NCI-H2227 (cell line): ENCODE measurements around the gene EID3.

Experiments
- DNase-seq: peaks from one replicate; lab custom pipeline; 2025; ENCODE audit not compliant: unreplicated experiment; lab: John Stamatoyannopoulos, UW

Gene EID3

GRCh38 chr12:104333692-104334255 is 30.2 kb downstream of the EID3 start:
- no peak for DNase-seq

- no peak for DNase-seq
Measured at GRCh38 chr12:104334581-104334980, 31.0 kb downstream of the EID3 start.

DNA sequence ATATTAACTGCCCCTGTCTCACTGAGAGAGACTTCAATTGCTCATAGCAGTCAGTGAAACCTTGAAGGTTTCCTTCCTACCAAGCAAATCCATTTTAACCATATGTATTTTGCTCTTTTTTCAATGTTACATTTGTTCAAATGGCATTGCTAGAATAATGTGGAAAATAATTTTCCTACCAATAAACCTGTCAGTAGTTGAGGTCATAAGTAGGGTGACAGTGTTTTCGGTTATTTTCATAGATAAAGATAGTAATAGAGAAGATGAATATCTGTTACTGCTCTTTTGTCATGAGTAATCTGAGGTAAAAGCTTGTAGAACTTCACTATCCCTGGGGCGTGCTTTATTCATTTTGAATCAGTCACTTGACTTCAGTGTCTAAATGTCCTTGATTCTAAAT is 32.6 kb downstream of the EID3 start:
- DNase-seq: no peak

DNA sequence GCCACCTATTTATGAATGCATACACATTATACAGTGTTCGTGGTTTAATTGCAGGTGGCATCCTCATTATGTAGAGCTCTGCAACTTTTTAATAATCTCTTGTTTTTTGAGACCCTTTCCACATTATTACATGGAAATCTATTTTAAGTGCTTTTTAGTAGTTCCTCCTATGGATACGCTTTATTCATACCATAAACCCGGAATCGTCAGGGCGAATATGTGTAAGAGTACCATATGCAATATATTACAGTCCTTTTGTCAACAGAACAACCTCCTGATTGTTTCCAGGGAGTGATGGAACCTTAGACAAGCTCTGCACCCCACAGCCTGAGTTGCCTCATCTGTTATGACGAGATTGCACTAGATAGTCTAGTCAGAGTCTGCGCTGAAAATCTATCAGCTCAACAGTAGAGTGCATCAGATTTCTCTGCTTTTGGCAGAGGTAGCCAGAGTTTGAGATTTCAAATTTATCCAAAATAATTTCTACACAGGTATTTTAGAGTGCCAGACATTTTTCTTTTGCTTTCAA is 33.6 kb downstream of the EID3 start:
- no peak for DNase-seq

- no peak for DNase-seq
Measured at GRCh38 chr12:104339663-104340062, 36.1 kb downstream of the EID3 start.

DNA sequence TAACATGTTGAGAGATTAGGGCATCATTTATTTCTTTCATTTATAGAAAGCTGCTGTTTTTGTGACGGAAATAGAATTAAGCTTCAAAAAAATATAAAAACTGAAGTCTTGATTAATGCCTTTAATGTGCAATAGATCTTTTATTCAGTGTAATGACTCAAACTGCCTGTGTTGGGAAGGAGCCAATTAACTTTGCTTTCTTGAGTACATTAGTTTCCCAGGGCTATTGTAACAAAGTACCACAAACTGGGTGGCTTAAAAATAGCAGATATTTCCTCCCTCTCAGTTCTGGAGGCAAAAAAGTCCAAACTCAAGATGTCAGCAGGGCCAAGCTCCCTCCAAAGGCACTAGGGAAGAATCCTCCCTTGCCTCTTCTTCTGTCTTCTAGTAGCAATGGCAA is 36.6 kb downstream of the EID3 start:
- no peak for DNase-seq

DNA sequence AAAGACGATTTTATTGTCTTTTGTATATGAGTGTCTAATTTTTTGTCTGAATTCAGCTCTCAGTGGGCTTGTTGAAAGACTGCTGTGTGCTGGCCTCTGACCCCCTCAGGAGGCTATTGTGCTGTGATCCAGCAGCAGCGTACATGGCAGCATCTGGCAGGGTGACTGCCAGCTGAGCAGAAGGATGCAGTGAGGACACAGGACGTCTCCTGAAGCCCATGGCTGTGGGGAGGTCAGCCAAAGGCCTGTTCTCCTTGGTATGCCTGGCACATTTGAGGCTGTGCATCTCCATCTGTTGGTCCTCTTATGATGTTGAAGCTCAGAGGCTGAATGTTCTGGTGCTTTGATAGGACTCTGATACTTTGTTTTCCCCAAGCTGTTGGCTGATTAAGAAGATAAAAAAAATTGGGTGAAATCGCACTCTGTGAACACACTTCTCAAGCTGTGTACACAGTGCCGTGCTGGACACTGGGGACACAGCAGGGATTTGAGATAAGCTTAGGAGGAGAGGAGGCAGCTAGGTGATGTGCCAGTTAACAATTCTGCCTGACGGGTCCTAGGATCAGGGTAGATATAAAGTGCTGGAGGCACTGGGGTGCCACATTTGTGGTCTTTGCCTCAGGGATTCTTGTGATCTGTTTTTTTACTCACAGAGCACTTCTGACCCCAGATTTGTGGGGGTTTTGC is 37.5 kb downstream of the EID3 start:
- DNase-seq: no peak

GRCh38 chr12:104342147-104342546 is 38.6 kb downstream of the EID3 start:
- DNase-seq: no peak

- DNase-seq: no peak
Measured at GRCh38 chr12:104342635-104343249, 39.2 kb downstream of the EID3 start.

DNA sequence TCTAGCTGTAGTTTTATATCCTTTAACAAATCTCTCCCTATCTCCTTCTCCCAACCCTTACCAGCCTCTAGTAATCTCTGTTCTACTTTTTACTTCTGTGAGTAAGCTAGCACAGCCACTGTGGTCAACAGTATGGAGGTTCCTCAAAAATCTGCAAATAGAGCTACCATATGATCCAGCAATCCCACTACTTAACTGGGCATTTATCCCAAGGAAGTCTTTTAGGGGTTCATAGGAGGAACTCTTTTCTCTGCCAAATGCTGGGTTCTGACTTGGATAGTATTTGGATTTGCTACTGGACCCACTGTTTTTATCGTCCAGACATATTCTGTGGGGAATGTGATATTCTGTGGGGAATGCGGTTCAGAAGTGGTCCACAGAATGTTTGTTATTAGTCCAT is 41.1 kb downstream of the EID3 start:
- no peak for DNase-seq

DNA sequence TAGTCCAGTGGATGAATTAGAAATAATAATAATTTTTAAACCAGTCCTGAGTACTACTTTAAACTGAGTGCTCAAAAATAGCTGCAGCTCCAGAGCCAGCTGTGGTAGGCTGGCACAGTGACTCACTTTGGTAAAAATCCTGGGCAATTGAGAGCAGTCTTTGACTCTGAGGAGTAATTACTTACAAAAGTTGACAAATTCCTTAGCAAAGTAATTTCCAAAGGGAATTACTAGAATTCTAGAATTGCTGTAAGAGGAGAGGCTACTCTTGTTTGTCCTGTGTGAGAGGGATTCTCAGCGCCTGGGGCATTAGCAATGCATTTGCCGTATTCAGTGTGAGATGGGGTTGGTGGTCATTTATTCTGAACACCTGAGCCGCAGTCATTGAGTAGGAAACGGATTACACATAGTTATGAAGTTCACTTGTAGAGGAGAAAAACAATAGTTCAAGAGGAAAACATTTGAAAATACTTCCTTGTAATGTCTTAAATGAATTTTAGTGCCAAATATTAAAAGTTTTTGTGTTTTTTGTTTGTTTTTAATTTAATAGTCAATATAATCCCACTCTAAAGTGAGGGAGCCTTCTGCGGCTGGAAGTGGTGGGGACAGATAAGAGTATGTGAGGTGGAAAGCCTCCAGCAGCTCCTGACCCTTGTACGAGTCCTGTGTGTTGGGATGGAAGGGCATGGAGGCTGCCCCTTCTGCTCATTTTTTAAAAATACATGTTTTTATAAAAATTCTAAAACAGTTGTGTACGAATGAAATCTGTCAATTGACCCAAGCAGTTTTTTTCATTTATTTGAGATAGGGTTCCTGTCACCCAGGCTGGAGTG is 41.9 kb downstream of the EID3 start:
- no peak for DNase-seq

DNA sequence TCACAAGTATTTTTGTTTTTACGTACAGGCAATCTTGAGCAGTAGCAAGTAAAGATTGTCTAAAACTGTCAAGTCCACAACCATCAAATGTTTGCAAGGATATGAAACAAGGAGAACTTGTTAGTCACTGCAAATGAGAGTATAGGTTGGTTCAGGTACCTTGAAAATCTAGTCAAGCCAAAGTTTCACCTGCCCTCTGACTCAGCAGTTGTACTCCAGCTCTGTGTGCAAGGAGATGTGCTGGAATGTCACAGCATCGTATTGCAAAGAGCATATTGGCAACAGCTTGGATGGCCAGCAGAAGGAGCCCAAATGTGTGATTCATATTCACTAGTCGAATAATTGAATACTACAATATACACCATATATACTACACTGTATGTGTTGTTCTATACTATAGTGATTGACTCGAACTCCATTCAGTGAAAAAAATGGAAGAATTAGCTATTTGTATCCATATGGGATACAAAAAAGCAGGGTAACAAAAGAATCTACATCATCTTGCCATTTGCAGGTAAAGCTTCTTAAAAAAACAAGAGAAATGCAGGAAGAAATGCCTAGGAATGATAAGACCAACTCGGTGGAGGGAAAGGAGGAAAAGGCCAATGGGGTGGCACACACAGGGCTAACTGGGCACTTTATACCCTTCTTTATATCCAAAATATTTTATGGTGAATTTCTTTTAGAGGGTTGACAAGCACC is 44.0 kb downstream of the EID3 start:
- no peak for DNase-seq

GRCh38 chr12:104348283-104348993 is 44.9 kb downstream of the EID3 start:
- no peak for DNase-seq

- no peak for DNase-seq
Measured at GRCh38 chr12:104348994-104349494, 45.5 kb downstream of the EID3 start.

DNA sequence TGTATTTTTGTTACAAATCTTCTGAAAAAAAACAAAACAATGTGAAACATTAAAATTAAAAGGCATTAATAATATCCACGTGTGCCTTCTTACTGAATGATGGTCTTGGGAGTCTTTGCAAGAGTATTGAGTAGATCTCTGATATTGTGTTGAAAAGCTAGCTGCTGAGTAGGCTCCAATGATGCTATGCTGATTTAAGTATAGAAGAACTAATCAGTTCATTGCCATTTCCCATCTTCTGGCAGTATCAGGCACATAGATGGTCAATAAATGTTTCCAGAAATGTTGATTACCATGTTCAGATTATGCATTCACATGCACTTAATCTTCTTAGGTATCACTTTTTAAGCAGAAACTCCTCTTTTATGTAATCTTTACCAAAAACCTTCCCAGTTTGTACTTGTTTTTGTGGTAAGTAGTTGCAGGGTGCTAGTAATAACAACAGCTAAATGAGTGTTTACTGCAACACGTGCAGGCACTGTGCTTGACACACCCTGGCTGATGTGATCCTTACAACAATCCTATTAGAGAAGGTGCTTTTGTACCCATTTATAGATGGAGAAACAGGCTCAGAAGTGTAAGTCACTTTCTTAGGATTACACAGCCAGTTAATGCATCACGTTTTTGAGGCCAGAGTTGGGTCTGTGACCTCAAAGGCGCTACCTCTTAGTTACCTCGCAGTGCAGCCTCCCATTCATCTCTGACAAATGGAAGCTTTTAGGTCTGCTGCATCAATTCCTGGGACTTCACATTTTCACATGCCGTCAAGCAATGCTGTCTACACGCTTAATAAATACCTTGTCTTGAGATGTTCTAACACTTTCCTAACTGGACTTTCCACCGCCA is 46.9 kb downstream of the EID3 start:
- DNase-seq: no peak

- DNase-seq: no peak
Measured at GRCh38 chr12:104351057-104351983, 47.8 kb downstream of the EID3 start.

- DNase-seq: no peak
Measured at GRCh38 chr12:104352106-104352713, 48.7 kb downstream of the EID3 start.
